Activated CD8-positive, alpha-beta memory T cell treated with anti-CD3 and anti-CD28 coated beads, Interleukin-2, amount 50 U/mL, for 48 hours (primary cell): Measurements from ENCODE around the gene CADPS2.
"Not testable (repeated sequence)": the region's sequence is repeated elsewhere in the genome, so short reads cannot be mapped to it uniquely, and the experiment has no call there.

Experiments used
- DNase-seq: peaks from one replicate; pipeline ENCODE4 v3.0.0-alpha.2; 2020

The CADPS2 gene

DNA sequence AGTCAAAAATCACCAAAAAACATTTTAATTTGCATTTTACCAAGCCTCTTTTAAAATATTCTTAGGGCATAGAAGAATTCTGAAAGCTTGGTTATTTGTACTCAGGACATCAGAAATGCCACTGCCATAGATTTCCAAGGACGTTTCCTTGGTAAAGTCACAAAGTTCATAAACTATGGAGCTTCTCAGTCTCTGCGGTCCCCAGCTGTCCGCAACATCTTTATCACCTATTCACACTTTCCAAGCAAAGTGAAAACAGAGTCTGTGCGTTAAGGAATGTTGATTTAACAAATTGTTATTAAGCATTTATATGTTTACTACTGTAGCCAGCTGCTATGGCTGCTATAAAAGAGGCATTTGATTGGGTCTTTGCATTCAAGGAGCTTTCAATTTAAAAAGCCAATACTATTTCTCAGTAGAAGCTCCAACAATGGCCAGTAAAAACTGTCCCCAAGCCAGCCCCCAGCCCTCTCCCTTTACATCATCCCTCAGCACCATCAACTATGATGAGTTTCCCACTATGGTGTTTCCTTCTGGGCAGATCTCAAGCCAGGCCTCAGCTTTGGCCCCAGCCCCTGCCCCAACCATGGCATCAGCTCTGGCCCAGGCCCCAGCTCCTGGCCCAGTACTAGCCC lies 36.8 kb downstream of the CADPS2 start:
- no peak for DNase-seq

DNA sequence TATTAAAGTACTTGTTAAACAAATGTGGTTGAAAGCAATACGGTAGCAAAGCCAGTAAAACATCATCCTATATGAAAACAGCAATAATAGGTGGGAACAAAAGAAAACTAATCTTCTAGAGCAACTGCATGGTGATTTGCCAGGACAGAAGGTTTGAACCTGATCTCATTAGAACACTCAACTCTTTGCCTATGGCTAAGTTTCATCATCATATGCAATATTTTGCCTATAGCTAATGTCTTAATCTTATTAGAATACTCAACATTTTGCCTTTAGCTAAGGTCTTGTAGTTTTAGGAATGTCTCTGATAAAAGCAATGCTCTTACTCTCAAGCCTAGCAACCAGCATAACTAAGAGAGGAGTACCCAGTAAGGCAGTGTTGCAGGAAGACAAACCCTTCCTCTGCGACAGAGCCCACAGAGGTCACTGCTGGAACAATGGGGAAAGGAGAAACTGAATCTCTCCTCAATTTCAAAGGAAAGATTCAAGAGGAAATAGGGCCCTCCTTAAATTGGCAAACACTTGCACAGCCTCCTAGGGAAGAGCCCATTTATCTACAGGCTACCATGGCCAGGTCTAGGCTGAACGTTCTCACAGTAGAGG lies 38.3 kb downstream of the CADPS2 start:
- DNase-seq: no peak

DNA sequence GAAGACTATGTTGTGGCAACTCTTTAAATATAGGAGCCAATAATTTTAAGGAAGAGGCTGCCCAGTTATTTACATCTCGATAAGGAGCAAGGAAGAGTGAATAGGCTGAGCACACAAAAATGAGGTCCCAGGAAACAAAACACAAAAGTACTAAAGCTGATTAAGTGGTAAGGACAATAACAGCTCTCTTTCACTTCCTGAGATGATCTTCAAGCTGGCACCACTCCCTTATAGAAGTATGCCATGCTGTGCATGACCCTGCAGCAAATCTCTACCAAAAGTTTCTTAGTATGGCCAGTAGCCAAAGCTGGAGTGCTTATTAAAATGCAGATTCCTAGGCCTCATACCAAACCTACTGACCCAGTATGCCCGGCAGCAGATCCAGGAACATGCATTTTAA lies 39.7 kb downstream of the CADPS2 start:
- no peak for DNase-seq

DNA sequence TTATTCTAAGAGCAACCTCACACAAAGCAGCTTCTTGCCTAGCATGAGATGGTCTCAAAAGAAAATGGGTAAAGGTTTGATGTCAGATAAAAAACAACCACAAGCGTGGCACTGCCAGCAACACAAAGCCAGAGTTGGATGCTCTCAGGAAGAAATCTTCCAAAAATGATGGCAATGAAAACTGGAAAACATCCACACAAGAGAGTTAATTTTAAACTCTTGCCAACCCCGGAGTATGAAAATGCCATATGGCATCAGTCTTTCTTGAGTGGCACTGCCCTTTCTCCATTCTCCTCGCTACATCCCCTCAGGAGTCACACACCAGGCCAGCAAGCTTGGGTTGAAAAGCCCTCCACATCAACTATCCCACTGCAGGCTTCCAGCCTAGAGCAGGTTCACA lies 41.0 kb downstream of the CADPS2 start:
- DNase-seq: no peak

DNA sequence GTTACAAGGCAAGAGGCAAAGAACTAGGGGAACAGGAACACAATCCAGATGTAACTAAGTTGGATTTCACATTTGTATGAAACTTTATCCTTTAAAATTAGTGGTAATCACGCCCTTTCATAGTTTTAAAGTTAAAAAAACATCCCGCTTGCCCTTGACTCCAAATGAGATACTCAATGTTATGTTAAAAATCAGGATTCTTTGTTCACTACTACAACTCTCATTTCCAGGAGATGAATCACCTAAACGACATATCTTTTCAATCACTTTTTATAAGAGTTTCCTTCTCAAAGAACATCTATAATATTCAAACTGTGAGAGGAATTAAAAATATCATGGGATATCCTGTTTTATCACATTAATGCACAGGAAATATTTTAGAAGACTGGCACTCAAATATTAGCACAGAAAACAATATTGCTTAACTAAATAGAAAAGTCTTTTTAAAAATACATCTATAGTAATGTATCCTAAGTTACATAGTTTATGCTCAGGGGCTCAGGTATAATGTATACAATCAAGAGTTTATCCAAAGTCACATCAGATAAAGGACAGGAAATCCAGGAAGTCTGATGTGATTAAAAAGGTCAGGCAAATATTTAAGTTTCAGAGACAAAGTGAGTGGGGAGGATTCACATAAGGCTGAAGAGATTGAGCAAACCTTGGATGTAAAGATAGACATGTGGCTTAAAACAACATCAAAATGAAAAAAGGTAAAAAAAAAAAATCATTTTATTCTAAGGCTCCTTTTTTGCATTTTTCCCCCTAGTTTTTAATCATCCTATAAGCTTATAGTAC lies 41.9 kb downstream of the CADPS2 start:
- no peak for DNase-seq

DNA sequence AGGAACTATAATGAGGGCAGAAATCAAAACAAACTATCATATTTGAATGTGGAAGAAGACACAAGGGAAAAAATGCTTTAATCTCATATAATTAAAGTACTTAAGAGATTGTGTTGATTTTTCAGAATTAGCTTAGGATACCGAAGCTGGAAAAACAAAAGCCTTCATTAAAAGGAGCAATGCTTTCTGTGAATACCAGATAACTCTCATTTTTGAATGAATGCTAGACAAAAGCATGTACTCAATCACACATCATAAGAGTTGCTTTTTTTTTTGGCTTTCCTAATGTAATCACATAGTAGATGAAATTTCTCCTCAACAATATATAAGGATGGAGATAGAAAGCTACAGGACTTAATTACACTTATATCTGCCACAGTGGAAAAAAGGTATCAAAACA lies 43.3 kb downstream of the CADPS2 start:
- DNase-seq: no peak

DNA sequence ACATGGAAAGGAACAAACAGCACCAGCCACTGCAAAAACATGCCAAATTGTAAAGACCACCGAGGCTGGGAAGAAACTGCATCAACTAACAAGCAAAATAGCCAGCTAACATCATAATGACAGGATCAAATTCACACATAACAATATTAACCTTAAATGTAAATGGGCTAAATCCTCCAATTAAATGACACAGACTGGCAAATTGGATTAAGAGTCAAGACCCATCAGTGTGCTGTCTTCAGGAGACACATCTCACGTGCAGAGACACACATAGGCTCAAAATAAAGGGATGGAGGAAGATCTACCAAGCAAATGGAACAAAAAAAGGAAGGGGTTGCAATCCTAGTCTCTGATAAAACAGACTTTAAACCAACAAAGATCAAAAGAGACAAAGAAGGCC lies 50.0 kb downstream of the CADPS2 start:
- not testable (repeated sequence) for DNase-seq

DNA sequence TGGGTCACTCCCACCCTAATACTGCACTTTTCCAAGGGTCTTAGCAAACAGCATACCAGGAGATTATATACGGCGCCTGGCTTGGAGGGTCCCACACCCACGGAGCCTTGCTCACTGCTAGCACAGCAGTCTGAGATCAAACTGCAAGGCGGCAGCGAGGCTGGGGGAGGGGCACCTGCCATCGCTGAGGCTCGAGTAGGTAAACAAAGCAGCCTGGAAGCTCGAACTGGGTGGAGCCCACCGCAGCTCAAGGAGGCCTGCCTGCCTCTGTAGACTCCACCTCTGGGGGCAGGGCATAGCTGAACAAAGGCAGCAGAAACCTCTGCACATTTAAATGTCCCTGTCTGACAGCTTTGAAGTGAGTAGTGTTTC lies 51.7 kb downstream of the CADPS2 start:
- DNase-seq: not testable (repeated sequence)

DNA sequence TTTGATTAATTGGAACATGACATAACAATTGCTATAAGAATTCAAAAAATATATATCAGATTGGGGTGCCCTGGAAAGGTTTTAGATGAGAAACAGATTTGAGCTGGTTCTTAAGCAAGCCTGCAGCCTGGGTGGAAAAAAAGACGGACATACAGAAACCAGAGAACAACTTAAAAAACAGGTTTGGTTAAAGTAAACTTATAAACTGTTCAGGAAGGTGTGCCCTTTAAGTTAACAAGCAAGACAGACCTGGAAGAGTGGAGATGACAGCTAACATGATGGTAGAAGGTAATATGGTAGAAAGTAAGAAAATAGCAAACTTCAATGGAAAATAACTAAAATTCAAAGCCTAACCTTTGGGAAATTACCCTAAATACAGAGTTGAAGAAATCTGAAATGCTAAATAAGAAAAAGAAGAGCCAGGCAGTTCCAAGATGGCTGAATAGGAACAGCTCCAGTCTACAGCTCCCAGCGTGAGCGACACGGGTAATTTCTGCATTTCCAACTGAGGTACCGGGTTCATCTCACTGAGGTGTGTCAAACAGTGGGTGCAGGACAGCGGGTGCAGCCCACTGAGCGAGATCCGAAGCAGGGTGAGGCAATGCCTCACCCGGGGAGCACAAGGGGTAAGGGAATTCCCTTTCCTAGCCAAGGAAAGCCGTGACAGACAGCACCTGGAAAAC lies 52.2 kb downstream of the CADPS2 start:
- no peak for DNase-seq

DNA sequence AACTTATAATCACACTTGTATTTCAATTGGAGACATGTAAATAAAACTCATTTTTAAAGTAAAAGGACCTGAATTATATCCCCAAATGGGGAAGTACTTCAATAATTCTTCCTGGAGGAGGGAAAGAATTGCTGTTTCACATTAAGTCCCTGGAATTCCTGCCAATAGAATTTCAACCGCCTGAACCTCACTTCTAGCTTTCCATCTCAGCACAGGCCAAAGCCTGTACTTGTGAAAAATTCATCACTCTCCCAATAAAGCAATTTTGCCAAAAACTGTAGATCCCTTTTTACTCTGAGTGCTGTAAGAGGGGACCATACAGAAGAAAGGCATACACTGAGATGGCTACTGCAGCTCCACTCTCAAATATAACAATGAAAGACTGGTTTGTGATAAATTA lies 54.8 kb downstream of the CADPS2 start:
- no peak for DNase-seq

DNA sequence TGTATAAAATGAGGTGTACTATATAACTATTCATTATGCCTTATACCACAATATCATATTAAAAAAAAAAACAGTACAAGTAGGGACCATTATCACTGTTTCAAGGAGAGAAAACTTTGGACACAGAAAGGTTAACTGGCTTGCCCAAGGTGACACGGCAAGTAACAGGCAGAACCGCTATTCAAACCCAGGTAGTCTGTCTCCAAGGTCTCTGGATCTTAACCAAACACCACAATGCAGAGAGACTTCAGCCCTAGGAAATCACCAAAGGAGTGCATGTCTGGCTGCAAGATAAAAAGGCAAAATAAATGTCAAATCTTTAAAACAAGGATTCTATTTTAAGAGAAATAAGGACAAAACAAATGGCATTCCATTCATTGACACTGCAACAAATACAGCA lies 56.3 kb downstream of the CADPS2 start:
- no peak for DNase-seq

DNA sequence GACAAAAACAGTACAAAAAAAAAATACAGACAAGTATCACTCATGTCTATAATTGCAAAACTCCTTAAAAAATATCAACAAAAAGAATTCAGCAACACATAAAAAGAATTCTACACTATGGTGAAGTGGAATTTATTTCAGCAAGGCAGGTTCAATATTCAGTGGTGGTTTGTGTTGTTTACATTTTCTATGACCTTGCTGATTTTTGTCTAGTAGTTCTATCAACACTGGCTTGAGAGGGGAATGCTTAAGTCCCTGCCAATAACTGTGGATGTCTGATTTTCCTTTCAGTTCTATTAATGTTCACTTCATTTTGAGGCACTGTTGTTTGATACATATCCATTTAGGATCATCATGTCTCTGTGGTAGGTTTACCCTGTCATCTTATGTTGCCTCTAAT lies 58.5 kb downstream of the CADPS2 start:
- no peak for DNase-seq

DNA sequence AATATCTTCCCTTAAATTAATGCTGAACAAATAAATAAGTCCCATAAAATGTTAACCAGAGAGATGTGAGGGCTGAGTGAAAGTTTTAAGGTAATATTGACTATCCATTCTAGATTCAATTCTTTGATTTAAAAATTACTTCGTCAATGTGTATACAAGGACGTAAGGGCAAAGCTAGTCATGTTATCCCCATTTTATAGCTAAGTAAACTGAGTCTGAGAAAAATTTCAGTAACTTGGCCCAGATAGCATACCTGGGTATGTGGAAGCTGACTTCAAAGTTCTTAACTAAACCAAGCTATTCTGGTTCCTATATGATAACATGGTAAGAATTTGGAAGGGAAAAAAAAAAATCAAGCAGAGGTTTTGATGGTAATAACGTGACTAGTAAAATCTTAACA lies 72.4 kb downstream of the CADPS2 start:
- DNase-seq: no peak

DNA sequence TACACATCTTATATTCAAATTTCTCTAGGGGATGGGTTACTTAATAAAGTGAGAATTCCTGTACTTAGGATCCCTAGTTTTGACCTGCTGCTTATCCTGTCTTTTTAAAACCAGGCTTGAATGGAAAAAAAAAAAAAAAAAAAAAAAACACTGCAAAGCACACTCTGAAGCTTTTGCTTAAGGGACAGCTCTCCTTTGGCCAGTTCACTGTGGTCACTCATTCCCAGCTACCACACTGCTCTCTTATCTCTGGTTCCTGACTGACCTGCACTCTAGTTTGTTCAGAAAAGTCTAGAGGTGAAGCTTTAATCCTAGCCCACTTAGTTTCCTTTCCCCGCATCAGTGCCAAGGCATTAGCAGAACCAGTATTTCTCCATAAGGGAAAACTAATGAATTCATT lies 82.4 kb downstream of the CADPS2 start:
- DNase-seq: no peak

DNA sequence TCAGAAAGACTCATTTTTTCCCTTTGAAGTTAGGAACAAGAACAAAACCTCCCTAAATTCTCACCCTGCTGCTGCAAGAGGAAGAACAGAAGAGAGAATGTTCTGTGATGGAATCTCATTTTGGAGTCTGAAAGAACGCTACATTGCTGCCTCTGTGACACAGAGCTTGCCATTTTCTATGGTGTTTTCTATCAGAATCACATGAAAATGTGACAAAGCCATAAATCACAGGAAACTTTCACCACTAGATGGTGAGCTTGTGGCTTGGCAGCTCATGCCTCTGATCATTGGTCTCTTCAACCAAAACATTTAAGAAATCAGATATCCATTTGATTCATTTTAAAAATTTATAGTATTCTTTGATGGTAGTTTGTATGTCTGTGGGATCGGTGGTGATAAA lies 82.9 kb downstream of the CADPS2 start:
- DNase-seq: no peak

DNA sequence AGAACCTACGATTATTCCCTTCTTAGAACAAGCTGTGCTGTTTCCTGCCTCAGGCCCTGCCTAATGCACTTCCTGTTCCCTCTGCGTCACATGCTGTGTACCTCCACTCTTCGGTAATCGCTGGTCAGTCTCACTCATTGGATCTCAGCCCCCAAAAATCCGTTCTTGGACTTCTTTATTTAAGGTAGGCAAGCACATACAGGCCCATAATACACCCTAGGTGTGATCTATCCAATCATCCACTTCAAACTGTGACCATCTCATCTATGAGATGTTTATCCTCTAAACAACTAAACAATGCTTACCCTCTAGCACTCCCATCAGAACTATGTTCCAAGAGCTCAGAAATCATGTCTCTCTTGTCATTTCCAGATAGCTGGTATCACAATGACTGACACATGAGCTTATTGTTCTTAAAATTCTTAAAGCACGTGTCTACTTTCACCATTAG lies 83.9 kb downstream of the CADPS2 start:
- DNase-seq: no peak

DNA sequence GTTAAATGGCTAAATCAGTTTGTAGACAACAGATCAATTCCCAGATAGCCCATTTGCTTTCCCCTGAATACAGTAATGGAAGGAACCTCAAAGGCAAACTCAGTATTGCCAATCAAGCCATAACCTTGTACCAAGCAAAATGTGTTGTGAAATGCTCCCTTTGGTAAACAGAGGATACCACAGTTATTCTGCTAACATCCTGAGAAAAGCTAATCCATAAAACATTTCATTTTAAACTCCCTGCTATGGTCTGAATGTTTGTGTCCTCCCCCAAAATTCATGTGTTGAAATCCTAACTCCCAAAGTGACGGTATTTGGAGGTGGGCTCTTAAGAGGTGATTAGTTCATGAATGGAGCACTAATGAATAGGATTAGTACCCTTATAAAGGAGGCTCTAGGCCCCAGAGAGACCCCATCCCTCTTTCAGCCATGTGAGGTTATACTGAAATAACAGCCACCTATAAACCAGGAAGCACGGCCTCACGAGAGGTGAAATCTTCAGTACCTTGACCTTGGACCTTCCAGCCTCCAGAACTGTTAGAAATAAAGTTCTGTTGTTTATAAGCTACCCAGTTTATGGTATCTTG lies 94.2 kb downstream of the CADPS2 start:
- no peak for DNase-seq

DNA sequence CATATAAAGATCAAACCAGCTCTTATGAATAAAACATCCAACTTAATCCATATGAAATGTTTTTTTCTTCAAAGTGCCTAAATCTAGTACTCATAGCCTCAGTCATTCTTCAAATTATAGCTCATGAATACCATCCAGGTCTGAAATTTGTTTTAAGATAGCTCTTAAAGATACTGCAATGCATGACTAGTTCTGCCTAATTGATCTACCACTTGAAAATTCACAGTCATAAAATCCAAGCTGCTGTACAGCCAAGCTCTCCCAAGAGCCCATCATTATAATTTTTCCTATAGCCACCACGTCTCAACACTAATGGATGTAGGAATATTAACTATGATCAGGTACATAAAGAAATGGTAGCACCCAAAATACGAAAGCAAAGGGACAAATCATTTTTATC lies 95.7 kb downstream of the CADPS2 start:
- DNase-seq: no peak

DNA sequence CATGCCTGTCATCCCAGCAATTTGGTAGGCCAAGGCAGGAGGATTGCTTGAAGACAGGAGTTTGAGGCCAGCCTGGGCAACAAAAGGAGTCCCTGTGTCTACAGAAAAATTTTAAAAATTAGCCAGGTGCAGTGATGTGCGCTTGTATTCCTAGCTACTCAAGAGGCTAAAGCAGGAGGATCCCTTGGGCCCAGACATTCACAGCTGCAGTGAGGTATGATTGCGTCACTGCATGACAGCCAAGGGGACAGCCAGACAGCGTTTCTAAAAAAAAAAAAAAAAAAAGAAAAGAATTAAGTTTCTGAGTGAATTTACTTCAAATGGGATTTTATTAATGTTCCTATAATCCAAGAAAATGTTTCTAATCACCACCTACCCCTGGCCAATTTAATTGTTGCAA lies 96.1 kb downstream of the CADPS2 start:
- DNase-seq: no peak

DNA sequence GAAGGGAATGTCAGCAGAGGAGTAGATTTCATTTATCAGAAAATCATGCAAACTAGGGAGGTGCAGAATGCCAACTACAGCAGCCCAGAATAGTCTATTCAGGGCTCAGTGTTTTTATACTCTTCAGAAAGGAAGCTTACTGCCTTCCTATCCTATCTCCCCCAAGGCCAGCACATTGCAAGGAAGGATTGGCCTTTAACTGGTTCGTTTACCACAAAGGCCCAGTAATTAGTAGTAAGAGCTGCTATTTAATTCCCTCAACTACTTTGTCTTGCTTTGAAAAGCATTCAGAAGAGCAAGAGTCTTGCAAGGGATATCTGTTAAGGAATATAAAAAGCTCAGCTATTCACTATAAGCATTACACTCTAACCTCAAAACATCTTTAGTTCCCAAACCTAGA lies 97.1 kb downstream of the CADPS2 start:
- no peak for DNase-seq

DNA sequence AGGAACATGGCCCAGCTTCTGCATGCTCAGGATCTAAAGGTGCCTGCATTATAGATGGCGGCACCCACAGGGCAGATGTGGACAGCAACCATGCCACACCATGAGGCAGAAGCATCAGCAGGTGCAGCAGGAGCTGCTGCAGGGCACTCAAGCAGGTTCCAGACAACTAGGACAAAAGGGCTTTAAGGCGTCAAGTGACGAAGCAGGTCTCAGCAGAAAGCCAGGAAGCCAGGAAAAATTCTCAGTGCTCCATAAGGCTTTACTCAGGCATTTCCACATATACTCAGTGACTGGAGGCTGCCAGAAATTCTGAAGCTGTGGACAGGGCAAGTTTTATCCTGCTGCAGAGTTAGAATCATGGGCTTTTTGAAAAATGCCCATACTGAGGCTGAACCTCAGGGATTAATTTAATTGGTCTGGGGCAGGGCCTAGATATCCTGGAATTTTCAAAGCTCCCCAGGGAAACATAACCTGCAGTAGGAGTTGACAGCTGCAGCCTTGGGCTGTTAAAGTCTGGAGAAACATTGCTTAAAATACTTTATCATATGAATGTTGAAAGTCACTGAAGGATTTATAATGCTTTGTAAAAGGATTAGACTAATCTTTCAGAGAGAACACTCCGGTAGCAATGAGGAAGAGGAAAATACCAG lies 115.4 kb downstream of the CADPS2 start:
- DNase-seq: no peak

DNA sequence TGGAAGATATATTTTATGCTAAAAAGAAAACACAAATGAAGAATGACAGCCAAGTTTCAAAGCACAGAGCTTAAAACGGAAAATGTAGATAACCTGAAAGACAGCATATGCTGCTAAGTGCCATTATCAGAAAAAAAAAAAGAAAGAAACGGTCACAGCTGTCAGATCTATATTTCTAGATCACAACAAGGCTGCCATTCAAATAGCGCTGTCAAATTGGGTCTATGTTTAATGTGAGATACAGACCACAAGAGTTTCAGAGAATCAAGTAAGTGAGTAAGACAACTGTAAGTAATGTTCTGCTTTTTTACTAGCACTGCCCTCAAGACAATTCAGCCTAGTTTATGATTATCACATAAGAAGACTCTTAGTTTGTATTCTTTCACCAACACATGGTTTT lies 117.4 kb downstream of the CADPS2 start:
- DNase-seq: no peak

DNA sequence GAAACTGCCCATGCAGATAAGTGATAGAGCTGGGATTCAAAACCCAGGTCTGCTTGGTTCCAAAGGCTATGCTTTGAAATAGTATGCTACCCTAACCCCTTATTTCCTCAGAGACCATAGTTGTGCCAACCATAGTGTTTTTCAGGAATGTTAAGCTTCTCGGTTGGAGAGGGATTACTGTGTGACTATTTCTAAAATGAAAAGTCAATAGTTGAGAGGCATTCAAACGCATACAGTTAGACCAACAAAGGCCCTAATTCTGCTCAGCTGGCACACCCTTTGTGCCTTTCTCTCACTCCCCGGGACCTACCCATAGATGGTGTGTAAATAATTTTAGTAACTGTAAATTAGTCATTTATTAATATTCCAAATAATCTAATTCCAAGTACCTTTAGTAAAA lies 118.9 kb downstream of the CADPS2 start:
- no peak for DNase-seq
